GM18507 (cell line): Measurements from ENCODE around the gene PRR14L.
"Not testable (repeated sequence)": the region's sequence is repeated elsewhere in the genome, so short reads cannot be mapped to it uniquely, and the experiment has no call there.

Experiments
- DNase-seq: peaks from one replicate; pipeline ENCODE4 v3.0.0; 2011; ENCODE audit warnings: low read depth; ENCODE audit not compliant: insufficient read length; ENCODE audit errors: extremely low spot score
- FAIRE-seq: peaks from 2 replicates; lab custom pipeline; 2011; peaks lifted over from hg19 to GRCh38; lab: Jason Lieb, UNC

The PRR14L gene

GRCh38 chr22:31749636-31750364 is at the start of gene PRR14L:
PRR14L (minus strand) TSS chr22:31750132; CDS start chr22:31738860, 11,272 bp downstream.
- FAIRE-seq (peak; percentile 95), DNase-seq (peak; percentile 92)

DNA sequence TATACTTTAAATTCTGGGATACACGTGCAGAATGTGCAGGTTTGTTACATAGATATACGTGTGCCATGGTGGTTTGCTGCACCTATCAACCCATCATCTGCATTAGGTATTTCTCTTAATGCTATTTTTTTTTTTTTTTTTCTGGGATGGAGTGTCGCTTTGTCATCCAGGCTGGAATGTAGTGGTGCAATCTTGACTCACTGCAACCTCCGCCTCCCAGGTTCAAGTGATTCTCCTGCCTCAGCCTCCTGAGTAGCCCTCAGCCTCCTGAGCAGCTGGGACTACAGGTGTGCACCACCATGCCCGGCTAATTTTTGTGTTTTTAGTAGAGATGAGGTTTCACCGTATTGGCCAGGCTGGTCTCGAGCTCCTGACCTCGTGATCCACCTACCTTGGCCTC is 49.4 kb upstream of the PRR14L start:
- FAIRE-seq, DNase-seq: not testable (repeated sequence)

DNA sequence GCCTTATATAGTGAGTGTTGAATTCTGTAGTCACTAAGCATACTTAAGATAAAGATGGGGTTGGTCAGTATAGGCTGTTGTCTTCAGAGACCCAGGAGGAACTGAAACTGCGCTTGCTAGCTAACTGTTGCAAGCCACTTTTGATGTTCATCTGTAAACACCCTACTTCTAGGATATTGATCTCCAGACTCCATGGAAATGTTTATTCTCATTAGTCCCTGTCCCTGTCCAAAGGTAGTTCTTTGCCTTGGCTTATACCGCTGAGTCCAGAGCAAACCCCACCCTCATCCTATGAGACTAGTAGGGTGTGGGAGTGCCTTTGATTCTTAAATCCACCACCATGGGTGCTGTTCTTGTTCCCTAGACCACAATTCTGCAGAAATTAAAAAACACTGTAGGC is 40.3 kb upstream of the PRR14L start:
- FAIRE-seq (peak; percentile 91), DNase-seq (peak; percentile 17)

DNA sequence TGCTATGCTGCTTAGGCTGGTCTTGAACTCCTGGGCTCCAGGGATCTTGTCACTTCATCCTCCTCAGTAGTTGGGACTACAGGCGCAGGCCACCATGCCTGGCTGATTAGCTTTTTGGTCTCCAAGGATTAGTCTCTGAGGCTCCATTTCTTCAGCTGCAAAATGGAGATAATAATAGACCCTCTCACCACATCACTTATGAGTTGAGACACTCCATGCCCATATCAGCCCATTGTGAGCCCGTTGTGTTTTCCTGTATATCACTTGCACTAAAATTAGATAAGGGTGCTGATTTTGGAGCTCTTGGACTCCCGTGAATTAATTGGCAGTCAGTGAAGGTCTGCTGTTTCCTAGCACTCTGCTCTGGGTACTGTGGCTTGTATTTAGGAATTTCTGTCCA is 39.9 kb upstream of the PRR14L start:
- DNase-seq (no peak), FAIRE-seq (peak; percentile 42)

DNA sequence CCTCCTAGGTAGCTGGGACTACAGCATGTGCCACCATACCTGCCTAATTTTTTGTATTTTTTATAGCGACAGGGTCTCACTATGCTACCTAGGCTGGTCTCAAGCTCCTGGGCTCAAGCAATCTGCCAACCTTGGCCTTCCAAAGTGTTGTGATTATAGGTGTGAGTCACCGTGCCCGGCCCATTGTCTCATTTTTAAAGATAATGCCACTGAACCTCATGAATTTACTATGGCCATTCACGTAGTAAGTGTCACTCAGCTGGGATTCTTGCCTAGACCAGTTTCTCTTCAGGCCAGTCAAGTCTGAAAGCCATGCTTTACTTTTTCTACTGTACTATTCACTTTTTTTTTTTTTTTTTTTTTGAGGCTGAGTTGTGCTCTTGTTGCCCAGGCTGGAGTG is 26.3 kb upstream of the PRR14L start:
- FAIRE-seq (no peak), DNase-seq (no peak)

GRCh38 chr22:31773416-31773815 is 23.5 kb upstream of the PRR14L start:
- no peak for FAIRE-seq
- DNase-seq, result no peak

- no peak for FAIRE-seq
- no peak for DNase-seq
Measured at GRCh38 chr22:31768422-31769059, 18.6 kb upstream of the PRR14L start.

GRCh38 chr22:31764785-31765184 is 14.9 kb upstream of the PRR14L start:
- FAIRE-seq (no peak), DNase-seq (no peak)

DNA sequence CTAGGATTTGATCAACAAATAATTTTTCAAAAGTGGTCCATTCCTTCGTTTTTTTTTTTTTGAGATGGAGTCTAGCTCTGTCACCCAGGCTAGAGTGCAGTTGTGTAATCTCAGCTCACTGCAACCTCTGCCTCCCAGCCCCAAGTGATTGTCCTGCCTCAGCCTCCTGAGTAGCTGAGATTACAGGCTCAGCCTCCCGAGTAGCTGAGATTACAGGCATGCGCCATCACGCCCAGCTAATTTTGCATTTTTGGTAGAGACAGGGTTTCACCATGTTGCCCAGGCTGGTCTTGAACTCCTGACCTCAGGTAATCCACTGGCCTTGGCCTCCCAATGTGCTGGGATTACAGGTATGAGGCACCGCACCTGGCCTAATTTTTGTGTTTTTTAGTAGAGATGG is 8.9 kb upstream of the PRR14L start:
- DNase-seq, FAIRE-seq: not testable (repeated sequence)

- DNase-seq (no peak), FAIRE-seq (no peak)
Measured at GRCh38 chr22:31757265-31757664, 7.3 kb upstream of the PRR14L start.

- DNase-seq, result no peak
- no peak for FAIRE-seq
Measured at GRCh38 chr22:31754813-31755212, 4.9 kb upstream of the PRR14L start.

DNA sequence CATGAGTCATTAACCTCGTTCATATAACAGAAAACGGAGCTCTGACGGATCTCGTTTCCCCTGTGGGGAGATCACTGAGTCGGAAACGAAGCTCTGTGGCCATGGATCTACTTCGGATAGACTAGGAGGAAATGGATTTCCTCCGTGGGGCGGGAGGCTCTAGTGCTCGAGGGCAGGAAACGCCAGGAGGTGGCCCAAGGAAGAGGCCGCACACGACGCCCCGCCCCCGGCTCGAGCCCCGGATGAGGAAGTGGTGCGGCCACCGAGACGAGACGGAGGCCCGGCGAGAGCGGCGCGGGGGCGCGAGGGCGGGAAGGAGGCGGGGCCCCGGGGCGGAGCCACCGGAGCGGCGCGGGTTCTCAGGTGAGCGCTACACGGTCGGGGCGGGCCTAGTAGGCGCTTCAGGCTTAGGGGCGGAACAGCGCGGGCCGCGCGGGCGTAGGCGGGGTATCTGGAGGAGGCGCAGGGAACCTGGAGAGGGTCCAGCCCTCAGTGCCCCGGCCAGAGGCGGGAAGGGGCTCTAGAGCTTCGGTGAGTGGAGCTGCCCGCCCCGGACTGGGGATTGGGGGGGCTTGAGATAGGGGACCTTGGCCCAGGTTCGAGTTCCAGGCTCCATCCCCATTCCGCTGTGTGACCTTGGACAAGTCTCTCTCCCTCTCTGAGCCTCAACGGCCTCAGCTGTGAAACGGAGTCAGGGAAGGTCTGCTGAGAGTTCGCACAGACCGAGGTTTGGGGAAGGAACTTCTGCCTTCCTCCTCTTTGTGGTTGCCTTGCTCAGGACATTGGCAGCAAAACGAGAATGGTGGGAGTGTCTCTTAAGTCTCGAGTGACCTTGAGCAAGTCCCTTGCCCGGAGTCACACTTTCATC is 3.9 kb upstream of the PRR14L start, which contains the start of gene DEPDC5:
Gene DEPDC5, plus strand, starts transcription at position 386 of the 868 bp plus-strand sequence. CDS start 903 bp downstream, outside the sequence.
- peak; percentile 95 for DNase-seq
- FAIRE-seq, result peak; percentile 96

DNA sequence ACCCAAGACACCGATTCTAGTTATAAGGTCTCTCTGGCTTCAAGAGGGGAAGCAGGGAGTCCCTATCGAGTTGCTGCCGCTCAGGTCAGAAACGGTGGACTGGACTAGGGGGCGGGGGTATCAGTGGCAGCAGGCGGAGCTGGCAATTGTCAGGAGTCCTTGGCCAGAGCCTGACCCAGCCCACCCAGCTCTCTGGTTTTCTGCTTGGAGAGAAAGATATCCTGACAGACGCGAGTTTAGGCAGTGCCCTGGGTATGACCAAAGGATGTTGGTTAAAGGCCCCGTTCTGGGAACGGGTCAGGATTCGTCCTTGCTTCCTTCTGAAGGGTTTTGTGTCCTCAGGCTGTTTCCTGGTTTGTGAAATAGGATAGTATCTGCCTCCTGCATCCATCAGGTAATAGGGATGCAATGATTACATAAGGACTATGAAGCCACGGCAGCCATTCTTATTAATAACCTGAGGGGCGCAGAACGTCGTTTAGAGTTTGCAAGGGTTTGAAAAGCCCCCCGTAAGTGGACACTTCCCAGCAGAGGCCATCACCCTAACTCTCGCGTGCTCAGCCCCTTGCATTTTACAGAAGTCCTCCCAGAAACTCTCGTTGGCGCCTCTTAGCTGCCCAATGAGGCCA is 3.2 kb upstream of the PRR14L start:
- DNase-seq (no peak), FAIRE-seq (no peak)

DNA sequence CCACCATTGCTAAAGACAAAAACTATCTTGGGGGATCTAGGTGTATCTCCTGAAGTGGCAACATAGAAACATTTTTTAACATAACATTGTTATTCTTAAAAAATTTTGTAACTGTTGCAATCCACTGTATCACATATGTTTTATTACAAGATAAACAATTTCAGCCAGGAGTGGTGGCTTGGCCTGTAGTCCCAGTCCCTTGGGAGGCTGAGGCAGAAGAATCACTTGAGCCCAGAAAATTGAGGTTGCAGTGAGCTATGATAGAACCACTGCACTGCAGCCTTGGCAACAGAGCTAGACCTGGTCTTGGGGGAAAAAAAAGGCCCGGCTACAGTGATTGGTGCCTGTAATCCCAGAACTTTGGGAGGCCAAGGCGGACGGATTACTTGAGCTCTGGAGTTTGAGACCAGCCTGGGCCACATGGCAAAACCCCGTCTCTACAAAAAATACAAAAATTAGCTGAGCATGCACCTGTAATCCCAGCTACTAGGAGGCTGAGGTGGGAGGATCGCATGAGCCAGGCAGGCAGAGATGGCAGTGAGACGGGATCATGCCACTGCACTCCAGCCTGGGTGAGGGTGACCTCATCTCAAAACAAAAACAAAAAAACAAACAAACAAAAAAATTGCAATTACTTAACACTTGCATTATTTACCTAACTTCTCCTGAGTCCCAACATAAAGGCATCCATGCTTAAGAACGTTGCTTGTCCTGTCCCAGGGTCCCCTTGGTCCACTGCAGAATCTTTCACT is 2.3 kb upstream of the PRR14L start:
- FAIRE-seq, result no peak
- no peak for DNase-seq

GRCh38 chr22:31750365-31751284 is 693 bp upstream of the PRR14L start:
- FAIRE-seq (no peak), DNase-seq (no peak)

DNA sequence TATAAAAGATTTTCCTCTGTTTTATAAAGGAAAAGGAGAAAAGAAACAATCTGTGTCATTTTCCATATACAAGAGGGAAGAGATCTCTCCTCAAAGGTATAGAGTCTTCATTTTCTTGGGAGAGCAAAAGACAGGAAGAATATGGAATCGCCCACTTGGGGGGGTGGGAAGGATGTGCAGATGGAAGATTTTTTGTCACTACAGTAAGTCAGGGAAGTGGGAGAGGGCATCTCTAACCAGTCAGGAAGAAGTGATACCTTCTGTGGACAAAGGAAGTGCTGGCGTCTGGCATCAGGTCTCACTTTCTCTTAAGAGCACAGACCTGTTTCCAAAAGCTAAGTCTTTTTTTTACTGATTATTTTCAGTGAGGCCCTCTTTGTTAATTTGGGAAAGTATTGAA is 1.4 kb downstream of the PRR14L start:
- FAIRE-seq (peak; percentile 45), DNase-seq (no peak)

DNA sequence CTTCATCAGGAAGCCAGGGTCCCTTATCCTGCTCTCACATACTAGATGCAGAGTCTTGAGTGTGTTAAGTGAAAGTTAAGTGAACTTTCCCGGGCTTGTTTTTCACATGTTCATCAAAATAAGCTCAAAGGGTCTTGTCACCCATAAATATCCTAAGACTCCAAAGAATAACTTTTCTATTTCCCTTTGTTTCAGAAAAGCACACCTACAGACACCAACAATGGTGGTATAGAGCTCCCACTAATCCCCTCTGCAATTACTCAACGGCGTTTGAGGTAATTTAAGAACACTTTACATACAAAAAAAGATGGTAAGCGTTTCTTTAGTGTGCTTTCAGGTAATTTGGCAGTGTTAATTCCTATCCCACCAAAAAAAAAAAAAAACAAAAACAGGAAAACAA is 2.5 kb downstream of the PRR14L start:
- FAIRE-seq (no peak), DNase-seq (no peak)

DNA sequence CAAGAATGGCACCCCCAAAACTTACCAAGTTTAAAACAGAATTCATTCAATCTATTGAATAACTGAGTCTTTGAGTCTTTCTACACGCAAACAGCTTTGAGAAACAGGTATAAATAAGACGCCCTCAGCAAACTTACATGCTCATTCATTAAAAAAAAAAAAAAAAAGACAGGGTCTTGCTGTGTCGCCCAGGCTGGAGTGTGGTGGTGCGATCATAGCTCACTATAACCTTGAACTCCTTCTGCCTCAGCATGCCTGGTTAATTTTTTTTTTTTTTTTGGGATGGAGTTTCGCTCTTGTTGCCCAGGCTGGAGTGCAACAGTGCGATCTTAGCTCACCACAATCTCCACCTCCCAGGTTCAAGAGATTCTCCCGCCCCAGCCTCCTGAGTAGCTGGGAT is 6.1 kb downstream of the PRR14L start:
- FAIRE-seq, result no peak
- no peak for DNase-seq
